Caco-2 (cell line): ENCODE measurements around the gene SLC6A17. TPM values are rescaled to one million over a fixed set of nuclear protein-coding genes. Genes with fewer than 3 reads are reported as not detected.

Experiments used
- BruUV-seq: library from RNA; stranded (reverse); fragments of 400-500 nt; replicated peaks from 2 replicates; lab custom pipeline; 2021; lab: Mats Ljungman, UMichigan
- CTCF ChIA-PET: fragments of 300-600 bp; sonication (Branson Sonifier 250); formaldehyde crosslinking; loops from one replicate; lab custom pipeline; 2022; ENCODE audit warnings: antibody characterized with exemption; lab: Charles Lee
- POLR2A ChIA-PET: fragments of 300-600 bp; sonication (Branson Sonifier 250); formaldehyde crosslinking; loops from one replicate; lab custom pipeline; 2022; ENCODE audit warnings: antibody characterized with exemption; lab: Charles Lee
- DNase-seq, 2 experiments: peaks; one replicate each; pipeline versions ENCODE4 v3.0.0 to v3.0.0-alpha.2; 2020 to 2022
- H3K27me3 ChIP-seq: replicated peaks from 2 replicates; pipeline ENCODE4 v1.6.0; 2011; ENCODE audit warnings: low read length; ENCODE audit not compliant: control insufficient read depth, insufficient read depth
- H3K36me3 ChIP-seq: 2 replicates; pipeline ENCODE4 v1.5.1; 2011; ENCODE audit warnings: low read length; ENCODE audit not compliant: control insufficient read depth, insufficient read depth
- H3K4me1 ChIP-seq: fragments of 250-450 bp; sonication (Bioruptor Pico); 2 replicates; pipeline ENCODE4 v1.5.1; 2020; ENCODE audit warnings: mild to moderate bottlenecking
- H3K4me3 ChIP-seq: 2 replicates; pipeline ENCODE4 v1.5.1; 2011; ENCODE audit warnings: low read depth, mild to moderate bottlenecking, control low read depth, low read length
- H3K9me3 ChIP-seq: fragments of 250-450 bp; sonication (Bioruptor Pico); 2 replicates; pipeline ENCODE4 v1.5.1; 2020; ENCODE audit warnings: mild to moderate bottlenecking, moderate library complexity
- H3K27ac Mint-ChIP-seq: one replicate; pipeline ENCODE4 v1.8.0; 2022; ENCODE audit warnings: mixed read lengths; ENCODE audit not compliant: unreplicated experiment
- H3K27me3 Mint-ChIP-seq: one replicate; pipeline ENCODE4 v1.8.0; 2022; ENCODE audit warnings: mixed read lengths; ENCODE audit not compliant: insufficient read depth, unreplicated experiment
- H3K36me3 Mint-ChIP-seq: one replicate; pipeline ENCODE4 v1.8.0; 2022; ENCODE audit warnings: mild to moderate bottlenecking, mixed read lengths; ENCODE audit not compliant: insufficient read depth, unreplicated experiment
- H3K4me1 Mint-ChIP-seq: one replicate; pipeline ENCODE4 v1.8.0; 2022; ENCODE audit warnings: low read depth, mixed read lengths; ENCODE audit not compliant: unreplicated experiment
- H3K4me3 Mint-ChIP-seq: one replicate; pipeline ENCODE4 v1.8.0; 2022; ENCODE audit warnings: mild to moderate bottlenecking, moderate library complexity, mixed read lengths; ENCODE audit not compliant: unreplicated experiment
- H3K9me3 Mint-ChIP-seq: one replicate; pipeline ENCODE4 v1.8.0; 2022; ENCODE audit warnings: mixed read lengths; ENCODE audit not compliant: unreplicated experiment
- intact Hi-C: fragments of 100-400 bp; cut with micrococcal nuclease; formaldehyde crosslinking; loops from one replicate; pipeline ENCODE4 v1.10.0; 2022; ENCODE audit not compliant: unreplicated experiment
- total RNA-seq: library from RNA; stranded (reverse); gene quantifications from 2 replicates; pipeline ENCODE4 v1.2.3, GENCODE V29; 2022
- TF ChIP-seq, protein P1 (sequence below), 2 experiments: fragments of 200-600 bp in 1 of 2; IDR thresholded peaks; 1 replicate in 1 of 2; 2 replicates in 1 of 2; pipeline versions ENCODE4 v1.5.1 to v1.8.0; 2011 to 2022; ENCODE audit warnings: antibody characterized with exemption in 1 of 2, control low read depth in 1 of 2, inconsistent platforms in 1 of 2, low read depth in 1 of 2, low read length in 1 of 2, mild to moderate bottlenecking in 1 of 2, moderate library complexity in 1 of 2; ENCODE audit not compliant: insufficient read depth in 1 of 2, severe bottlenecking in 1 of 2, unreplicated experiment in 1 of 2

SLC6A17 gene
- total RNA-seq, 1 experiment from 2014 or later: not detected

DNA sequence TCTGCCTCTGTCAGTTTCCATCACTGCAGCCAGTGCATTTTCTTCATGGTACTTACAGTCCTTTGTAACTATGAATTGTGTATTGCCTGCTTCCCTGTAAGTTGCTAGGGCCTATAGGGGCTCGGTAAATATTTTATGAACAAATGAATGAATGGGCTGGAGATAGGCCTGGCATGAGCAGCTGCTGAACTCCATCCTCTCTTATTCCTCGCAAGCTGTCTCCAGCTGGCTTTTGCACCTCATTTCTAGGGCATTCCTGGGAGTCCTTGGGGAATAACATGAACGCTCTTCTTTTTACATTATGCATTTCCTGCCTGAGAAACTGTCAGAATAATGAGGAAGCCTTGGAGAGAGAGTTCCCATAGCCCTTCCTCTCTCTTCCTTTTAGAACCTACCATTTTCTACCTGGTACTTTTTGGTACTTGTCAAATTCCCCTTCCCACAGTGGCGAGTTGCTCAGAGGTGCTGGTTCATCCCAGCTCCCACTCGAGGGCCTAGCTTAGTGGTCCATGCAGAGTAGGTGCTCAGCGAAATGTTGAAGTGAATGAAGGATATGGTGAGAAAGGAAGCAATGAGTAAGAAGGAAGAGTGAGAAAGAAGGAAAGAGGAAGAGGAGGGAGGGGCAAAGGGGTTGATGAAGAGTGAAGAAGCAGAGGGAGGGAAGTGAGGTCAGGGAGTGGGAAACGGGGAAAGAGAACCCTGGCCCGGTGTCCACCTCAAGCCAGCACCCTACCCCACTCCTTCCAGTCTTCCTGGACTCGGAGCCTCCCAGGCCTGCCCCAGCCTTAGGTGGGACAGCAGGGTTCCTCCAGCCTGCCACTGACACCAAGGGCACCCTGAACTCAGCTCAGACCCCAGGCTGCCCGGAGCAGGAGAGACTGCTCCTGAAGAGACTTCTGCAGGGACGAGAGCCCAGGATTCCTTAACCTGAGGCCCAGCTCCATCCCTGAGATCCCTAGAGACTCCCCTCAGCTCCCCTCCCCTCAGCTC, 89.4 kb downstream of the SLC6A17 start:
- intact Hi-C loops: no loop called here
- no peak overlapping the region for H3K27ac Mint-ChIP-seq
- ChIA-PET POLR2A (no interaction called here), CTCF (no interaction called here)
- H3K27me3 Mint-ChIP-seq: no peaks in the 10 kb centered on the region
- no peak overlapping the region for H3K4me3 Mint-ChIP-seq
- no peaks in the 10 kb centered on the region for H3K9me3 Mint-ChIP-seq
- Histone ChIP-seq H3K4me3 (no peak overlapping the region), H3K36me3 (no peaks in the 10 kb centered on the region), H3K4me1 (peaks cover 7% of the 10 kb centered on the region; the same call in 1 of the 2 replicates), H3K27me3 (no peaks in the 10 kb centered on the region), H3K9me3 (no peaks in the 10 kb centered on the region)
- no peaks in the 10 kb centered on the region for H3K4me1 Mint-ChIP-seq
- H3K36me3 Mint-ChIP-seq: no peaks in the 10 kb centered on the region
- no peak for DNase-seq
- TF ChIP-seq, protein P1, sequence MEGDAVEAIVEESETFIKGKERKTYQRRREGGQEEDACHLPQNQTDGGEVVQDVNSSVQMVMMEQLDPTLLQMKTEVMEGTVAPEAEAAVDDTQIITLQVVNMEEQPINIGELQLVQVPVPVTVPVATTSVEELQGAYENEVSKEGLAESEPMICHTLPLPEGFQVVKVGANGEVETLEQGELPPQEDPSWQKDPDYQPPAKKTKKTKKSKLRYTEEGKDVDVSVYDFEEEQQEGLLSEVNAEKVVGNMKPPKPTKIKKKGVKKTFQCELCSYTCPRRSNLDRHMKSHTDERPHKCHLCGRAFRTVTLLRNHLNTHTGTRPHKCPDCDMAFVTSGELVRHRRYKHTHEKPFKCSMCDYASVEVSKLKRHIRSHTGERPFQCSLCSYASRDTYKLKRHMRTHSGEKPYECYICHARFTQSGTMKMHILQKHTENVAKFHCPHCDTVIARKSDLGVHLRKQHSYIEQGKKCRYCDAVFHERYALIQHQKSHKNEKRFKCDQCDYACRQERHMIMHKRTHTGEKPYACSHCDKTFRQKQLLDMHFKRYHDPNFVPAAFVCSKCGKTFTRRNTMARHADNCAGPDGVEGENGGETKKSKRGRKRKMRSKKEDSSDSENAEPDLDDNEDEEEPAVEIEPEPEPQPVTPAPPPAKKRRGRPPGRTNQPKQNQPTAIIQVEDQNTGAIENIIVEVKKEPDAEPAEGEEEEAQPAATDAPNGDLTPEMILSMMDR (IDR thresholded peaks at IDR 0.05; ENCODE audit: insufficient read depth in 1 of 2, low read depth in 1 of 2, low read length in 1 of 2, severe bottlenecking in 1 of 2, unreplicated experiment in 1 of 2): no peak
- BruUV-seq: no TSS peak

DNA sequence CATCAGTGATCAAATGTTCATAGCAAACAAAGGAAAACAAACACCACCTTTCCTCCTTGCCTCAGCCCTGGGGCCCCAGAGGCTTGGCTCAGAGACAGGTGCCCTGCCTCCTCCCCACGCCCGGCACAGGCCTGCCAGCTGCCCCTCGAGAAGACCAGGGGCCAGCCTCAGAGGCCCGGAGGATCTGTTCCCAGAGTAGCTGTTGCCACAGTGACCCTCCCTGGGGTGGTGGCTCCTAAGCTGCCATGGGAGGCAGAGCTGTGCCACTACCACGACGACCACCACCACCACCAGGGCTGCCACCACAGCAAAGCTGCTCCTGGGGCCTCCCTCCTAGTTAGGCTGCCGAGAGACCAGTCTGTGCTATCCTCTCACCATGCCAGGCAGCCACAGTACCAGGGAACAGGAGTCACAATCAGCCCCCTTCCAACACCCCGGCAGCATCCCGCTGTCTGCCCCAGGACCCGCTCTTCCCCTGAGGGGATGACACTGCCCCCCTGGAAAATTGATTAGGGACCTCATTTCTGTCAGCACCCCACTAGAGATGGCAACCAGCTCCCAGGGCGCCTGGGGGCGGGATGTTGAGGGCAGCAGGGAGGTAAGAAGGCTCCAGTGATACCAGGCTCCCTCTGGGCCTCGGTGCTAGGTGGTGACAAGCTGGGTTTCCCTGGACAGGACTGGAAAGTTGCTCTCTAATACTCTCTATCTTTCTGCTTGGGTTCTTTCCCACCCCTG, 90.3 kb downstream of the SLC6A17 start:
- Histone ChIP-seq H3K9me3 (no peaks in the 10 kb centered on the region), H3K27me3 (no peaks in the 10 kb centered on the region), H3K36me3 (no peaks in the 10 kb centered on the region), H3K4me3 (no peak overlapping the region), H3K4me1 (peaks cover 7% of the 10 kb centered on the region; the same call in 1 of the 2 replicates)
- no peaks in the 10 kb centered on the region for H3K27me3 Mint-ChIP-seq
- no TSS peak for BruUV-seq
- TF ChIP-seq, protein P1 (IDR thresholded peaks at IDR 0.05; ENCODE audit: insufficient read depth in 1 of 2, low read depth in 1 of 2, low read length in 1 of 2, severe bottlenecking in 1 of 2, unreplicated experiment in 1 of 2): no peak
- CTCF ChIA-PET: no interaction called here
- POLR2A ChIA-PET: no interaction called here
- H3K27ac Mint-ChIP-seq: no peak overlapping the region
- H3K36me3 Mint-ChIP-seq: no peaks in the 10 kb centered on the region
- no peak for DNase-seq
- H3K9me3 Mint-ChIP-seq: no peaks in the 10 kb centered on the region
- H3K4me3 Mint-ChIP-seq: no peak overlapping the region
- no peaks in the 10 kb centered on the region for H3K4me1 Mint-ChIP-seq
- intact Hi-C loops: no loop called here

DNA sequence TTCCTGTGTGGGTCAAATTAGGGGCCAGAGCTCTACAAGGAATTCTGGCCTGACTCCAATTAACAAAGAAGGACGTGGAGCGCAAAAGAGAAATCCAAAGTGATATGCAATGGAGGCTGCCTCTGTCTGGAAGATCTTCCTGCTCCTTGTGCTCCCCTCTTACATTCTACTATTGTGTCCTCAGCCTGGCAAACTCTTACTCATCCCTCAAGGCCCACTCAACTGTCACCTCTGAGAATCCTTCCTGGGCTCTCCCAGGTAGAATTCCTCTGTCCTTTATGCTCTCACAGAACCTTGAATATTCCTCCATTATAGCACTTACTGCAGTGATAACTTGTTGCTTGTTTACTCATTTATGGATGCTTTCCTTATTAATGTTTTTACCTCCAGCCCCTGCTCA, 91.2 kb downstream of the SLC6A17 start:
- H3K4me3 Mint-ChIP-seq: no peak overlapping the region
- TF ChIP-seq, protein P1 (IDR thresholded peaks at IDR 0.05; ENCODE audit: insufficient read depth in 1 of 2, low read depth in 1 of 2, low read length in 1 of 2, severe bottlenecking in 1 of 2, unreplicated experiment in 1 of 2): no peak
- no peaks in the 10 kb centered on the region for H3K36me3 Mint-ChIP-seq
- H3K27me3 Mint-ChIP-seq: peaks cover 3% of the 10 kb centered on the region
- ChIA-PET POLR2A (no interaction called here), CTCF (no interaction called here)
- Histone ChIP-seq H3K4me3 (no peak overlapping the region), H3K27me3 (no peaks in the 10 kb centered on the region), H3K36me3 (no peaks in the 10 kb centered on the region), H3K9me3 (no peaks in the 10 kb centered on the region), H3K4me1 (no peaks in the 10 kb centered on the region)
- DNase-seq: no peak
- H3K9me3 Mint-ChIP-seq: no peaks in the 10 kb centered on the region
- intact Hi-C loops: no loop called here
- BruUV-seq: no TSS peak
- no peaks in the 10 kb centered on the region for H3K4me1 Mint-ChIP-seq
- H3K27ac Mint-ChIP-seq: no peak overlapping the region
